ENCODE data around the gene ABCA1.
A peak's percentile ranks its signal among the peaks of the same experiment; 100 is the strongest.
"Not testable (repeated sequence)": the region's sequence is repeated elsewhere in the genome, so short reads cannot be mapped to it uniquely, and the experiment has no call there.

Gene ABCA1

DNA sequence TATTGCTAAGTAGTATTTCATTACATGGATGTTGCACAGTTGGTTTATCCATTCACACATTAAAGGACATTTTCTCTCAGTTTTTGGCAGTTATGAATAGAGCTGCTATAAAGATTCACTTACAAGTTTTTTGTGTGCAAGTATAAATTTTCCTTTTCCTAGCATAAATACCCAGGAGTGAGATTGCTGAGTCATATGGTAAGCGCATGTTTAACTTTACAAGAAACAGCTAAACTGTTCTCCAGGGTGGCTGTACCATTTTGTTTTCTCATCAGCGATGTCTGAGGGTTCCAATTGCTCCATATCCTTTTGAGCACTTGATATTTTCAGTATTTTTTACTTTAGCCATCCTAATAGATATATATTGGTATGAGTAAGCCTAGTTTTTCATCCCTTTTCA, 16.4 kb upstream of the ABCA1 start:
- no peak for DNase-seq

DNA sequence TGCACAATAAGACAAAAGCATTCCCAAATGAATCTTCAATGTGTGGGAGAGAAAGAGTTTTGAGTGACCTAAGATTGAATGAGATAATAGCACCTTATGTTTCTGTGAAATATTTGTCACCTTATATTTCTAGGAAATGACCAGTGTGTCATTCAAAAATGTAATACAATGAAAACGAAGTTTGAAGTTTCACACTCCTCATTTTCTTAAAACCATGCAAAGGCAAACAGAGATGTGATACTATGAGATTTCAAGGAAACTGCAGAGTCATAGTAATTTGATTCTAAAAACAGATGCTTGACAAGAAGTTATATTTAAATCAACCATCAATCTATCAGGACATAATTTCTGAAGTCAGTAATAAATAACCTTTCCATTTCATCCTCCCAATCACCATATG, 13.6 kb upstream of the ABCA1 start:
- no peak for DNase-seq

DNA sequence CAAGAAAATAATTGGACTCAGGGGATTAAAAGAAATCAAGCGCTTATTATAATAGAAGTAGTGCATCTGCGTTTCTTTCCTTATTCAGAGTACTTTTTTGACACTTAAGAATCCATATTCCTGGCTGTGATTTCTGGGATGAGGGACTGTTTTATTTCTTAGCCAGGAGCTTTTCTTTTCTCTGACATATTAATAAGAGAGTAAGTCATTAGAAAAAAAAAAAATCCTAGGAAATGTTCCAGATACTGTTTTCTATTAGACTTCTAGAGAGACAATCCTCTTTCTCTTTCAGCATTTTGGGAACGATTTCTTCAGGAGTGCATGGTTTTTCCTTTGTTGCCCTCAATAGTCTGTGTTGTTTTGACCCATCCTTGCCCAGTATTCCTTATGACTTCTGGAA, 8.3 kb upstream of the ABCA1 start:
- no peak for DNase-seq

DNA sequence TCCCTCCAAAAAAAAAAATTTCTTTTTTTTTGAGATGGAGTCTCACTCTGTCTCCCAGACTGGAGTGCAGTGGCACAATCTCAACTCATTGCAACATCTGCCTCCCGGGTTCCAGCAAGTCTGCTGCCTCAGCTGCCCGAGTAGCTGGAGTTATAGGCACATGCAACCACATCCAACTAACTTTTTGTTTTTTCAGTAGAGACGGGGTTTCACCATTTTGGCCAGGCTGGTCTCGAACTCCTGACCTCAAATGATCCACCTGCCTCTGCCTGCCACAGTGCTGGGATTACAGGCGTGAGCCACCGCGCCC, 7.5 kb upstream of the ABCA1 start:
- not testable (repeated sequence) for DNase-seq

DNA sequence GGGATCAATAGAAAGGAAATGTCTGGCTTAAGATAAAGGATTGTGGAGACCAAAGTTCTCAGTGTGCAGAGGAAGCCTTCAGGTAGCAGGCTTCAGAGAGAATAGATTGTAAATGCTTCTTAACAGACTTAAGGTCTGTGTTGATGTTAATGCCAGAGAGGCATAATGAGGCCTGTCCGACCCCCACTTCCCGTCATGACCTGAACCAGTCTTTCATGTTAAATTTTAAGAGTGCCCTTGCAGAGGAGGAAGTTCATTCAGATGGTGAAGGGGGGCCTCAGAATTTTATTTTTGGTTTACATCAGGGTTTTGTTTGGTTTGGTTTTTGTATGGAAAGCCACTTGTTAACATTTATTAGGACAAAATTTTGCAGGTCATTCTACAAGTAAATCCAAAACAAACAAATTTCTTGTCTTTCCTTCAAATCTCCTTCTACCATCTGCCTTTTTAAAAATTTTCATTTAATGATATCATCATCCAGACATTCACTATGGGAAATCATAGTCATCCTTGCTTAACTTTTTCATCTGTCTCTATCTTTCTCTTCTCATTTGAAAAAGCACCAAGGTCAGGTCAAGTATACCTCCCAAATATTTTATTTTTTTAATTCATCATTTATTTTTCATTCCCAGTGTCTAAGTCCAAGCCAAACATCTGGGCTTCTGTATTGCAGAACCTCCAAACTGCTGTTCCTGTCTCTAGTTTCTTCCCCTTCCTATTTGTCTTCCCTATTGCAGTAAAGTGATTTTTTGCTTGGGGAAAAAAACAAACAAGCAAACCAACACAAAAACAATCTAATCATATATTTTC, 6.9 kb upstream of the ABCA1 start:
- no peak for DNase-seq

DNA sequence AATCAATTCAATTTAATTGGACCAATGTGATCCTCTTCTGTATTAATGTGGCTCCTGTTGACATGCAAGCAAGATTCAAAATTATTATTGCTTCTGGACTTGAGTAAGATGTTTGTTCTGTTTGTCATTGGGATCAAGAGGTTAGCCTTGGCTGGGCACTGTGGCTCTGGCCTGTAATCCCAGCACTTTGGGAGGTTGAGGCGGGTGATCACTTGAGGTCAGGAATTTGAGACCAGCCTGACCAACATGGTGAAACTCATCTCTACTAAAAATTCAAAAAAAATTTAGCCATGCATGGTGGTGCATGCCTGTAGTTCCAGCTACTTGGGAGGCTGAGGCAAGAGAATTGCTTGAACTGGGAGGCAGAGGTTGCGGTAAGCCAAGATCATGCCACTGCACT, 5.1 kb upstream of the ABCA1 start:
- not testable (repeated sequence) for DNase-seq

DNA sequence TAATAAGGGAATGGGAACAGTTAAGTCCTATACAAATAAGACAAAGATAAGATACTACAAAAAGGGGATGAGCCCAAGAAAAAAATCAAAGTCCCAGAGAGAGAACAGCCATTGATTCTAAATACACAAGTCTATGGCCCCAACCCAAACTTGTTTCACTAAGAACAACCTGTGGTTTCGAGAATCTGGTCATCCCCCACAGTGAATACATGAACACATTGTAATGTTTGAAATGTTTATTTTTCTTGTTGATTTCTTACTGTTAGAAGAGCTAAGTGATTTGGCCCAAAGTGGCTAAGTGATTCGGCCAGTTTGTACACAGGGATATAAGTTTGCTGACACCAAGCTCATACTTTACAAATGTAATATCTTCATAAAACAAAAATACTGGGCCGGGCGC, 3.3 kb upstream of the ABCA1 start:
- DNase-seq = no peak

DNA sequence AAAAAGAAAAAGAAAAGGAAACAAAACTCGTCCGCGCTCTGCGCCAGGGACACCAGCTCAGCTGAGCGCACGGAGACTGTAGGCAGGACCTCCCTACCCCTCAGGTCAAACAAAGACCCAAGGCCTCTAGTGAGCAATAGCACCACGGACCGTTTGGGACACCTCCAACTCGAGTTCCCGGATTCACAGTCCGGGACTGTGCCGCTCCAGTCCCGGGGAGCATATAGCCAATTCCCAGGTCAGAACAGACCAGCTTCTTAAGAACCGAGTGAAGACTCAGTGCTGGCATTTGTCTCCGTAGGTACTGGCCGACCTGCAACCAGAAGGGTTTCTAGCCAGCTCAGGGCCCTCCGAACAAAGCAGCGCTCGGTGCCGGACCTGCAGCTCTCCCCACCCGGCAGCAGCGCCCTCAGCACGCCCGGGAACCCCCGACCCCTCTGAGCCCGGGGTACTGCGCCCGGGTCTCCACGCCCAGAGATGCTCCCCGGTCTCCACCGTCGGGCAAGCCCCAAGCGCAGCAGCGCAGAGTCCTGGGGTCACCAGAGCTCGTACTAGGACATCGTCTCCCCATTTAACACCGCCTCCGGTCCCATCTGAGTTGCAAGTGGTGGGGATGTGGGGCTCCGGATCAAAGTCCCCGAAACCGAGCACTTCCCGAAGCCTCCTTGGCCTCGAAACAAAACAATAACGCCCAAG, 591 bp downstream of the ABCA1 start:
- peak; percentile 11 for DNase-seq

DNA sequence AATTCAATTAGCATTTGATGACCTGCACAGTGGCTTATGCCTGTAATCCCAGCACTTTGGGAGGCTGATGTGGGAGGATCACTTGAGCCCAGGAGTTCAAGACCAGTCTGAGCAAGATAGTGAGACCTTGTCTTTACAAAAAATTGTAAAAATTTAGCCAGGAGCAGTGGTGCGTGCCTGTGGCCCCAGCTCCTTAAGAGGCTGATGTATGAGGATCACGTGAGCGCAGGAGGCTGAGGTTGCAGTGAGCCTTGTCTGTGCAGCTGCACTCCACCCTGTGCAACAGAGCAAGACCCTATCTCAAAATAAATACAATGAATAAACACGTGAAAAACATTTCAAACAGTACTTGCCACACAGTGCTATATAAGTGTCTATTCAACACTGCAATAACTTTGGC, 4.2 kb downstream of the ABCA1 start:
- no peak for DNase-seq

DNA sequence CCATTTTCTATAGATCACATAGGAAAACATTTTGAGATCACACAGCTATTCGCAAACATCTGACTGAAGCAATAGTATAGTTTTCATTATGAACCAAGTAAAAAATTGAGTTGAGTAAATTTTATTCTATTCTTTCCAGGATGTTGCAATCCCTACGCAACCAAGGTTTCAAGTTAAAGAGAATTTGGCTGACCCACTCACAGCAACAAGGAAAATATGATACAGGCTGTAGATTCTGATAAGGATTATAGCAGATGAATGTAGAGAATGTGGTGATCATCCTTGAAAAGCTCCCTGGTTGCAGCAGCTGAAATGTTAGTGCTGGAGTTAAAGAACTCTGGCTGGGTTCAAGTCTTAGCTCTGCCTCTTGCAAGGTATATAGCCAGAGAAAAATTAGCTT, 4.7 kb downstream of the ABCA1 start:
- no peak for DNase-seq

DNA sequence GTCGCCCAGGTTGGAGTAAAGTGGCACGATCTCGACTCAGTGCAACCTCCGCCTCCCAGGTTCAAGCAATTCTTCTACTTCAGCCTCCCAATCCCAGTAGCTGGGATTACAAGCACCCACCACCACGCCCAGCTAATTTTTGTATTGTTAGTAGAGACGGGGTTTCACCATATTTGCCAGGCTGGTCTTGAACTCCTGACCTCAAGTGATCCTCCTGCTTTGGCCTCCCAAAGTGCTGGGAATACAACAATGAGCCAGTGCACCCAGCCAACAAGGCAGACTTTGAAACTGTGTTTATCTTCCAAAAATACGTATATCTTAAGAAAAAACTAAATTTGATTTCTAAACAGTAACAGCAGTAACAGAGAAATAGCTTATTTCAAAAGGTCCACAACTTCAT, 5.2 kb downstream of the ABCA1 start:
- not testable (repeated sequence) for DNase-seq

DNA sequence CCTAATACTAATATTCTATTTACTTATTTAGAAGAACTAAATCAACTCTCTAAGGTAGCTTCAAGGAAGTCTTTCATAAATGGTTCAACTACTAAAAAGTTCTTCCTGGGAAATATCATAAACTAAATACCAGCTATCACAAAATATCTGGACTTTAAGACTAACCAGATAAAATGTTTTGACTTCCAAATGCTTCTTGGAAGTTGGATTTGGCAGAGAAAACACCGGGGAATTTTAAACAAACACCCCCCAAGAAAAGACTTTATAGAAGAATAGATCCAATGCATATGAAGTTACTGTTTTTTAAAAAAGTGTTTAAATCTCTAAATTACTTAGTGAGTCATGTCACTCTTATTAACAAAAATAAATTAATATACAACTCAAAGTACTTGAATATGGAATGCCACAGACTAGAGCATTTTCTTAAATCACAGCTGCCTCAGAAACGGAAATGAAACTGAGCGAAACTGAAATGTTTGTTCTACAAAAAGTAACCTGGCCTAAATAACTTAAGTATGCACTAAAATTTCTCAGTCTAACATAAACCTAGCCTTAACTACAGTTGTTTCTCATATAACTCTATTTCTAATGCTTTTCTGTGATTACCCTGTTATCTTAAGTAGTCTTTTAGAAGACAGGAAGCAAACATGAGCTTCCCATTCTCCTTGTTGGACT, 6.8 kb downstream of the ABCA1 start:
- no peak for DNase-seq

DNA sequence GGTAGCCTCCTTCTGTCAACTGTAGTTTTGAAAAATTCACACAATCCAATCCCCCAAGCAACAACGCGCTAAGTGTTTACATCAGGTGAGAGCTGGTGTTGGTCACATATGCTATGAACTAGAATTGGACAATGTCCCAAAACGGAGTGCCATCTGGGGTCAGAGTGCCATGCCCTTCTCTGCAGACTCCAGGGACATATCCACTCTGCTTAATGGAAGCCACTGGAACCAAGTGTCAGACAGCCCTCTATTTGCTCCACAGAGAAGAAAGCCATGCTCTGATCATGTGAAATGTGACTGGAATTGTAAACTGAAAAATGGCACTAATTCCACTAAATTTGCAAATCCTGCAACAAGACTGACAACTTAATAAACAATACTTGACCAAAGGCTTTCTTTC, 12.2 kb downstream of the ABCA1 start:
- no peak for DNase-seq

DNA sequence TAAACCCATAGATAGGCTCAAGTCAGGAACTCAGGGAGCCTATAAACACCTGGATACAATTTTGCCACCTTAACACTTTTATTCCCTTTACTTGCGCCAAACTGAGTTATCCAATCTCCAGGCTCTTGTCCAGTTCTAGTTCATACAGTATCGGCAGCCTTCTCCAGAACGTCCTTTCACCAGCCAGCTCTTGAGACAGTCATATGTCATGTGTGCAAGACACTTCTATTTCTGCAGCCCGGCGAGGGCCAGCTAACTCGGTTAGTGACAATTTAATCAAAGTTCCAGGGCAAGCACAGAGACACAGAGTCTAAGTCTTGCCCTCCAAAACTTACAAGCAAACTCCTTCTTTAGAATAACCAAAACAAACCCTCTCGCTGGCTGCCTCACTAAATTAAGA, 12.9 kb downstream of the ABCA1 start:
- no peak for DNase-seq

DNA sequence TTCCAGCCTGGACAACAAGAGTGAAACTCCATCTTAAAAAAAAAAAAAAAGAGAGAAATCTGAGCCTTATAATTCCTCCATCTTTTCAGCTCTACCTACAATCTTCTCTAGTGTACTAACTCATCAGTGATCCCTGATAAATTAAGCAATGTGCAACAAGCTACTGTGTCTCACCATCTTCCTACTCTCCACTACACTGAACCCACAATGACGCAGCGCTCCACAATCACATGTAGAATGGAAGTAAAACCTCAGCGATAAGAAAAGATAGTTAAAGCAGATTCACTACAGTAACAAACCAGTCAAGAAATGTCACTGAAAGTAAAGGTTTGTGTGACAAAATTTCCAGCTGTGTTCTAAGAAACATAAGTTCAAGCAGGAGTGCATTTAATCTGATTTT, 13.5 kb downstream of the ABCA1 start:
- no peak for DNase-seq

DNA sequence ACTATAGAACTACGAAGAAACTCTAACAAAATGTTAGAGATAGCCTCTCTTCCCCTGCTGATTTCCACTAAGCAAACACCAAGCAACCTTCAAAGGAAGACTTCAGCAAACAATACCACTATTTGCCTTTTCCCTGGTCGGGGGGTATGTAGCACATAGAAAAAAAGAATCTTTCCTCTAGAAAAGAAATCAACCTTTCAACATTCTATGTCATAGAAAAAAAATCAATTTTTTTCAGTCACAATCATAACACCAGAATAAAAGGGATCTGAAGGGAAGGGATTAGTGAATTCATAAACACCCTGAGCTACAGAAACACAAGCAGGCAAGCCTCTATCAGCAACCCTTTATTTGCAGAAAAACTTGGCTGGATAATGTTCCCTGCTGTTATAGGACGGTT, 15.3 kb downstream of the ABCA1 start:
- DNase-seq = no peak

DNA sequence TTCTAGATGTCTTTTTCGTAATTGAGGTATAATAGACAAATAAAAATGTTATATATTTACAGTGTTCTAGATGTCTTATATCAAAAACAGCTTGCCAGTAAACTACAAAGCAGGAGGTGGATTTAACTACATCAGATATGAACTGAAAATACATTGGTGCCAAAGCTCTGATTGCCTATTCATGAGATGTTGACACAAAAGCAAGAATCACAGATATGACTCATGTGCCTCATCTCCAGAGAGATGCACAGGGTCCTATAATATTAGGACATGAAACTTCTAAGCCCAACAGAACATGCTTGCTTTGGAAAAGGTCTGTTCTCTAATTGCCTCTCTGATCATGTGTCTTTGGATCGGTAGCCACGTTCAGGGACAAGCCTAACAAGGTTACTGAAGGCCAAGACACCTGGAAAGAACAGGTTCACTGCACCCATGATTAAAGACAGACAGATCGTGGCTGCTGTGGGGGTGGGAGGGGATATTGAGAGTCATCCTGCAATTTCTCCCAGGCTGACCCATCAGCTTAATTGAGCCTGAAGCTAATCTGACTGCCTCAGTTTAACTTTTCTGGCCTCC, 16.8 kb downstream of the ABCA1 start:
- no peak for DNase-seq

DNA sequence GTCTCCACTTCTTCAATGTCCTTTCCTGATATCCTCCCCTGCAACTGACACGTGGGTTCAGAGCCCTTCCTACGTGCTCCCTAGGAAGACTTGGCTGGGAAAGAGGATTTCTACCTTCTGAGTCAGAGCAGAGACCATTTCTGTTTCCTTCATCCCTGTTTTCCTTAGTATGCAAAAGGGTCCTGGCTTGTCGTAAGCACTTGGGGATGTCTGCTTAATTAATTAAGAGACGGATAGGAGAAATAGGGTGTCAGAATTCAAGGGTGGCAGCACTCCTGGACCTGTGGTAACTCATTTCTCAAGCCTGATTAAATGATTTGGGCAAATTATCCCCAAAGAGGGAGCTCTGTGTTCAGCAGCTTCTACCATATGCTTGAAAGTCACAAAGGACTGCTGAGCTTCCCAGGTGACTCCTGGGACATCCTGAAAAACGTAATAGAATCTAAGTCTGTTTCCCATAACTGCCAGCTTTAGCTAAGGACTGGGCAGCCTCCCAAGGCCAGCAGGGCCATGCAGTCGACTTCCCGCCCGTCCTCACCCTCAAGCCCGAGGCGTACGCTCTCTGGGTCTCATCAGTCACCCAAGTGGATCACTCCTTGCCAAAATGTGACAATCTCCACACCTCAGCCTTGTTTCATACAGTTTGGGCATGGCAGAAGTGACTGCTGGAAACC, 20.5 kb downstream of the ABCA1 start:
- DNase-seq = no peak

DNA sequence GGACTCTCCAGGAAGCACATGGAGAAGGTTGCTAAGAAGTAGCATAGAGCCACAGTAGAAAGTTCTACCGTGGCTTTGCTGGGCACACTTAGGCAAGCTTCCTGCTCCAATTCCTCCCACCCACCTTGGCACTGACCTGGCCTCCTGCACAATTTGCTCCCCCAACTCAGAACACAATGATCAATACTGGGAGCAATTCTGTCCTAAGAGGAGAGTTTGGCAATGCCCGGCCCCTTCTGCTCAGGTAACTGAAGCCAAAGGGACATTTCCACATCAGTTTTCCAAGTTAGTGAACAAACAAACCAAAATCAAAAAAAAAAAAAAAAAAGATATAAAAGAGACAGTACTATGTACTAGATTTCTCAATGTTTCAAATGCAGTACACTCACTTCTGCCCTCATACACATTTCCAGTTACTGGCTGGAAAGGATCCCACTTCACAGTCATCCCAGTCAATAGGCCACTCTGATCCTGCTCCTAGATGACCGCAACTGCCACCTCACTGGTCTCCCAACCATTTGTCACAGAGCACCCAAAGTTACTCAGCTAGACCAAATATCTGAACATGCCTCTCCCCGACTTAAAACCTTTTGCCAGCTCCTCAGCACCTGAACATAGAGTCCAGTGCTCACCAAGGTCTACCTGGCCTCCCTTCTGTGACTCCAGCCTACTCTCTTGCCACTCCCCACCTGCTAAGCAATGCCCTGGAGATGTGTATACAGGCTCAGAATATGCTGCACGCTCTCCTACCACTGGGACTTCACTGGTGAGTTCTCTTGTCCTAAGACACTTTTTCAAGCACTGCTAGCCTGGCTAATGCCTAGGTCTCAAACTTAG, 21.3 kb downstream of the ABCA1 start:
- DNase-seq = no peak

DNA sequence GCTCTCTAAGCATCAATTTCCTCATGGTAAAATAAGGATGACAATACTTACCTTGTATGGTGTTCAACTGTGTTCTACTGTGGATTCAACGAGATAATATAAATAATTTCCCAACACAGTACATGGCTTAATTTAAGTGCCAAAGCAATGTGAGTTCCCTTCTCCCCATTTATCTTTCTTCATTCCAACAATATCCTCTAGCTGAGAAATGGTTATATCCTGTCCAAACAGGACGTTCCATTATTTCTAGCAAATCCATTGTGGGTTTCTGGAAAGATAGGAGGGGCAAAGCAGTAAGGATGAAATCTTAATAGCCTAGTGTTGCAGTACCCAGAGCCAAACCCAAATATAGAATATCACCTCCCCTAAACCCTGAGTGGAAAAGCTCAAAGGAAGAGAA, 22.0 kb downstream of the ABCA1 start:
- no peak for DNase-seq

DNA sequence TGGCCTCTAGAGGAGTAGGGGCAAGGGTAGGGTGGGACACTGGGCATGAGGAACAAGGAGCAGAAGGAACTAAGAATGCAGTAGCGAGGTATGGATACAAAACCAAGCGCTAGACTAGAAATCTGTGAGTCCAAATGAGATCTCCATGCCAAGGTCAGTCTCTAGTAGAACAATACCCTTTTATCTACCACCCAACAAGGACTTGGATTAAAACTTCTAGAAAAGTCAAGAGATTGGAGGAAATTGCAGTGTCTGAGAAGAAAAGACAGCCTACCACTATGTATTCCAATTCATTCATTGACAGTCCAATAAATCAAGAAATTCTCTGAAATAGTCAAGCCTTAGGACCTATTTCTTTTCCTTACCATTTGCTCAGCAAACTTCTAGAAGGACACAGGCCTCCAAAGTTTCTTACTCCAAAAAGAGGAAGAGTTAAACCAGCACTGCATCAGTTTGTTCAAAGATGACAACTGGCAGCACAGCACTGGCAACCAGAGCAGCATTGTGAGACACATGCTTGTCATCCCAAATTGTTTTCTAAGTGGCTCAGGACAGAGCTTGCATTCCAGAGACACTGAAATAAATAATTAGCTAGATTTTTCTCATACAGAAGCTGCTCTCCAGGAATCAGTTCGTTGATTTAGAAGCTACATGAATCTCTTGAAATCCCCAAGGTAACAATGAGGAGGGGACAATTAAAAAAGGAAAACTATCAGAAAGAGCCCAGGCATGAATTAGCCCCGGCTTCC, 22.6 kb downstream of the ABCA1 start:
- no peak for DNase-seq

DNA sequence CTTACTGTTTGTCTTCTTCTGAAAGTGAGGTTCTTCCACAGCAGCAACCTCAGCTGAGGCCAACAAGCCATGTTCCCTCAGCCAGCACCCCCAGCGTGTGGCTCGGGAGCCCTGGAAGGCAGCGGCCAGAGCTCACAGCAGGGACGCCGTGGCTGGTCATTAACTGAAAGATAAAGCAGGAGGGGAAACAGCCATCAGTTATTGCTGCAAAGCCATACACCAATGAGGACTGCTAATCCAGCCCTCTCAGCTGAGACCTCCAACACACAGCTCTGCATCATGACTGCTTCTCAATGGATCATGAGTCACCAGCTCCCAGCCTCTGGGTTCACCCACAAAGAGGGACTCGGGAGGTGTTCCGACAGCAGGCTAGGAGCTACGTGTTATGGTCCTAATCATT, 24.3 kb downstream of the ABCA1 start:
- DNase-seq = no peak

All from stimulated activated CD4-positive, alpha-beta T cell treated with anti-CD3 and anti-CD28 coated beads, Interleukin-4, amount 100 ng/mL, for 24 hours (primary cell).